SIG-M5 (cell line): ENCODE data around the gene KLF5.
"Not testable (repeated sequence)": the region's sequence is repeated elsewhere in the genome, so short reads cannot be mapped to it uniquely, and the experiment has no call there.

ENCODE experiments used
- DNase-seq: peaks from one replicate; lab custom pipeline; 2025; lab: John Stamatoyannopoulos, UW

The KLF5 gene

GRCh38 chr13:73088332-73088935, 29.6 kb downstream of the KLF5 start:
- no peak for DNase-seq

GRCh38 chr13:73089213-73089612, 30.4 kb downstream of the KLF5 start:
- no peak for DNase-seq

- DNase-seq: no peak
Measured at GRCh38 chr13:73090116-73090822, 31.5 kb downstream of the KLF5 start.

- no peak for DNase-seq
Measured at GRCh38 chr13:73090823-73091187, 32.0 kb downstream of the KLF5 start.

- DNase-seq: no peak
Measured at GRCh38 chr13:73092829-73093228, 34.0 kb downstream of the KLF5 start.

- no peak for DNase-seq
Measured at GRCh38 chr13:73096173-73096572, 37.4 kb downstream of the KLF5 start.

GRCh38 chr13:73096638-73097037, 37.8 kb downstream of the KLF5 start:
- no peak for DNase-seq

GRCh38 chr13:73100781-73101180, 42.0 kb downstream of the KLF5 start:
- DNase-seq: not testable (repeated sequence)

GRCh38 chr13:73101351-73102007, 42.7 kb downstream of the KLF5 start:
- DNase-seq: no peak

GRCh38 chr13:73103238-73103637, 44.4 kb downstream of the KLF5 start:
- no peak for DNase-seq

GRCh38 chr13:73106513-73107178, 47.8 kb downstream of the KLF5 start:
- no peak for DNase-seq

- no peak for DNase-seq
Measured at GRCh38 chr13:73107481-73107880, 48.7 kb downstream of the KLF5 start.

- DNase-seq: no peak
Measured at GRCh38 chr13:73107970-73108369, 49.2 kb downstream of the KLF5 start.

- no peak for DNase-seq
Measured at GRCh38 chr13:73109288-73109899, 50.6 kb downstream of the KLF5 start.

GRCh38 chr13:73109969-73110368, 51.2 kb downstream of the KLF5 start:
- no peak for DNase-seq

GRCh38 chr13:73110814-73111213, 52.0 kb downstream of the KLF5 start:
- no peak for DNase-seq

GRCh38 chr13:73111331-73111730, 52.5 kb downstream of the KLF5 start:
- DNase-seq: no peak

- no peak for DNase-seq
Measured at GRCh38 chr13:73119612-73120011, 60.8 kb downstream of the KLF5 start.
